ENCODE data around the gene PXMP2. TPM values are rescaled to one million over a fixed set of nuclear protein-coding genes. Genes with fewer than 3 reads are reported as not detected.

The PXMP2 gene
- total RNA-seq, 1 donor from 2014 or later = 15.0 TPM

DNA sequence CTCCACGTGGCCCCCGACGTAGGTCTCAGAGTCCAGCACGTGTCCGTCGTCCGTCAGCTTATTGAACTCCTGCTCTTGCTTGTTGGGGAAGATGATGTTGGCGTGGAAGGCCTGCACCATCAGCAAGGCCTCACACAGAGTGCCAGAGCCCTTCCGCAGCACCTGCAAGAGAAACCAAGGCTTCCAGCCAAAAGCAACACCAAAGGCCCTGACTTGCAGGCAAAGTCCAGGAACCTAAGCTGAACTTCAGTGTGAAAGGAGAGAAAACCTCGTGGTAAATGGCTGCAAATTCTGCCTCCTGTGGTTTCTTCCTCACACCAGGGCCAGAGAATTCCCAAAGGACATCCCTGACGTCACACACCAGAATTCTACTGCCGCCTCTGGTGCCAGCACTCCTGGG, 14.7 kb upstream of the PXMP2 start:
- DNase-seq (ENCODE audit: extremely low spot score in 2 of 2) = no peak
- intact Hi-C loops (cut with DNase I) = no loop called here

DNA sequence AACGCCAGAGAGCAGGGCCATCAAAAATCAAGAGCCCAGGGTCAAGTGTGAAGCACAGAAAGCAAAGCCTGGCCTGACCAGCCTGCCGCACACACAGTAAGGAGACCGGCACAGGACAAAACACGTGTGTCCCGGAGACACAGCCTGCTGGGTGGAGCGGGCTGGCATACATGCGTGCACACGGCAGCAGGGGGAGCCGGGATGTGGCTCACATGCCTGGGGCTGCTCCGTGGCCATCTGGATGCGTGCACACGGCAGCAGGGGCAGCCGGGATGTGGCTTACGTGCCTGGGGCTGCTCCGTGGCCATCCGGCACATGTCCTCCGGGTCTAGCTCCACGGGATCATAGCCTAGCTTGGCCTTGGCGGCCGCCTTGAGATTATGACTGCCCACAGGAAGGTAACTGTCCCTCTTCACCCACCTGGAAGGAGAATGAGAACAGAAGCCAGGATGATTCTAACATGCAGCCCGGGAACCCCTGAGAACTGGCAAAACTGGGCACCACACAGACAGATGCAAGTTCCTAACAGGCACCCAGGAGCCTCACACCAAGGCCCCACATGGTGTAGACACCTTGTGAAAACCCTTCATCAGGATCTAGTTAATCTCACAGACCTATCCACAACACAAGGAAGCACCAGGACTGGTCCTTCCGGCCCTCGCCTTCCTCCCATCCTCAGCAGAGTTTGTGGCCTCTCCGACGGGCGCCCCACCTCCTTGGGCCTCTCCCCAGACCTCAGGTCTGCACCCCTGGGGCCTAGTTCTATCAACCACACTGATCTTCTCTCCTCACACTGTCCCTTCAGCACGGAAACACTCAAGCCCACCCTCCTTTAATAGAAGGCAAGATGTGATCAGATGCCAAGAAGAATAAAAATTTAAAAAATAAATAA, 13.9 kb upstream of the PXMP2 start:
- TF ChIP-seq, protein P1, sequence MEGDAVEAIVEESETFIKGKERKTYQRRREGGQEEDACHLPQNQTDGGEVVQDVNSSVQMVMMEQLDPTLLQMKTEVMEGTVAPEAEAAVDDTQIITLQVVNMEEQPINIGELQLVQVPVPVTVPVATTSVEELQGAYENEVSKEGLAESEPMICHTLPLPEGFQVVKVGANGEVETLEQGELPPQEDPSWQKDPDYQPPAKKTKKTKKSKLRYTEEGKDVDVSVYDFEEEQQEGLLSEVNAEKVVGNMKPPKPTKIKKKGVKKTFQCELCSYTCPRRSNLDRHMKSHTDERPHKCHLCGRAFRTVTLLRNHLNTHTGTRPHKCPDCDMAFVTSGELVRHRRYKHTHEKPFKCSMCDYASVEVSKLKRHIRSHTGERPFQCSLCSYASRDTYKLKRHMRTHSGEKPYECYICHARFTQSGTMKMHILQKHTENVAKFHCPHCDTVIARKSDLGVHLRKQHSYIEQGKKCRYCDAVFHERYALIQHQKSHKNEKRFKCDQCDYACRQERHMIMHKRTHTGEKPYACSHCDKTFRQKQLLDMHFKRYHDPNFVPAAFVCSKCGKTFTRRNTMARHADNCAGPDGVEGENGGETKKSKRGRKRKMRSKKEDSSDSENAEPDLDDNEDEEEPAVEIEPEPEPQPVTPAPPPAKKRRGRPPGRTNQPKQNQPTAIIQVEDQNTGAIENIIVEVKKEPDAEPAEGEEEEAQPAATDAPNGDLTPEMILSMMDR (IDR thresholded peaks at IDR 0.05) = no peak
- TF ChIP-seq POLR2AphosphoS5 (IDR thresholded peaks at IDR 0.05; ENCODE audit: insufficient read depth in 1 of 2, low read depth in 1 of 2) = no peak
- TF ChIP-seq POLR2A (IDR thresholded peaks at IDR 0.05) = no peak
- intact Hi-C loops (cut with DNase I) = no loop called here
- H3K27ac ChIP-seq = no peak overlapping the region

More for the DNA sequence above, 14.7 kb upstream of the PXMP2 start:
- TF ChIP-seq POLR2A (IDR thresholded peaks at IDR 0.05) = no peak
- TF ChIP-seq, protein P1 (IDR thresholded peaks at IDR 0.05) = no peak
- H3K27ac ChIP-seq = no peak overlapping the region
- H3K9me3 ChIP-seq = no peaks in the 10 kb centered on the region
- no peaks in the 10 kb centered on the region for H3K4me1 ChIP-seq
- peaks cover under 1 to 68% of the 10 kb centered on the region in 2 donors for H3K36me3 ChIP-seq
- no peak overlapping the region for H3K4me3 ChIP-seq
- no peaks in the 10 kb centered on the region for H3K27me3 ChIP-seq

DNA sequence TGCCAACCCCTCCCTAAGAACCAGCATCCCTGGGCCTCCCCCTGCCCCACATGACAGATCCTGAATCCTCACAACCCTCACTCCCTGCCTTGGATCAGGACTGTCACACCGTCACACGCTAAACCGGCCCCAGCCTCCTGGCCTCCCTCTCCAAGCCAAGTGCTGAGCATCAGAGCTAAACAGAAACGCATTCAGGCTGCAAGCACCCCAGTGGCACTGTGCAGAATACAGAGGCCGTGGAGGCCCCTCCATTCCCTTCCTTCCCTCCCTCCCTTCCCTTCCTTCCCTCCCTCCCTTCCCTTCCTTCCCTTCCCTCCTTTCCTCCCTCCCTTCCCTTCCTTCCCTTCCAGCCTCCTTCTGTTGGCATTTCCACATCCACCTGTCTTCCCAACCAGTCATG, 12.8 kb upstream of the PXMP2 start:
- Histone ChIP-seq H3K27me3 (no peaks in the 10 kb centered on the region), H3K4me3 (no peak overlapping the region), H3K9me3 (no peaks in the 10 kb centered on the region), H3K36me3 (peaks cover 0 to 60% of the 10 kb centered on the region in 2 donors), H3K4me1 (no peaks in the 10 kb centered on the region), H3K27ac (no peak overlapping the region)
- DNase-seq (ENCODE audit: extremely low spot score in 2 of 2) = no peak
- intact Hi-C loops (cut with DNase I) = no loop called here
- TF ChIP-seq POLR2AphosphoS5 (IDR thresholded peaks at IDR 0.05; ENCODE audit: insufficient read depth in 1 of 2, low read depth in 1 of 2) (no peak), POLR2A (IDR thresholded peaks at IDR 0.05) (no peak)
- TF ChIP-seq, protein P1 (IDR thresholded peaks at IDR 0.05) = no peak

More for the DNA sequence above, 13.9 kb upstream of the PXMP2 start:
- no peaks in the 10 kb centered on the region for H3K9me3 ChIP-seq
- H3K4me1 ChIP-seq = no peaks in the 10 kb centered on the region
- H3K36me3 ChIP-seq = peaks cover 0 to 69% of the 10 kb centered on the region in 2 donors
- DNase-seq (ENCODE audit: extremely low spot score in 2 of 2) = no peak
- H3K27me3 ChIP-seq = no peaks in the 10 kb centered on the region
- H3K4me3 ChIP-seq = no peak overlapping the region

DNA sequence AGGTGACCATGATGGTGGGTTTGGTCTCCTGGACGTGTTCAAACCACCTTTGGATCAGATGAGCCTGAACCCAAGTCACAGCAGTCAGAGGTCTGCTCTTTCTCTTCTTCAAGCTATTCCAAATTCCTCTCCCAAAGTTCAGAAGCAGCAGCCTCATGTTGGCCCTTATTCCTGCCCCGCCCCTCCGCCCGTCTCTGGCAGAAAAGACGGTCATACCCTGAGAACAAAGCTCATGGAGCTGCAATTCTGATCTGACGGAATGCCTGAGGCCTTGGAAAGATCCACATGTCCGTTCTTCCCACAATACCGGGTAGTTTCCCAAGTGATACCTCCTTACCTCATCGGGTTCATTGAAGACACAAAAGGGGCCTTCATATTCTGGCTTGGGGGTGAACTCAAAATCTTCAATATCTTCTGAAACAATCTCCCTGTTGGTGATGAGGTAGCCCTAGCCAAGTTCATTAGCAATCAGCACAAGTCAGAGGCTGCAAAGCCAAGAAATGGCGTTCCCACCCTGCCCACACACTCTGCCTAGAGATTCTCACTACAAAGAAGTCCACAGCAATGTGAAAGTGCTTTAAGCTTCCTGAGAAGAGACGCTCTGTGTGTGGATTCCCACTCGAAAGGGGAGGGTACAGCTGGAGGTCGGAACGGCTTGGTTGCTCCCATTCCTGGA, 11.5 kb upstream of the PXMP2 start:
- no peaks in the 10 kb centered on the region for H3K9me3 ChIP-seq
- H3K36me3 ChIP-seq = peaks cover 0 to 59% of the 10 kb centered on the region in 2 donors
- intact Hi-C loops (cut with DNase I) = no loop called here
- no peak overlapping the region for H3K4me3 ChIP-seq
- no peaks in the 10 kb centered on the region for H3K4me1 ChIP-seq
- no peak for DNase-seq (ENCODE audit: extremely low spot score in 2 of 2)
- H3K27ac ChIP-seq = no peak overlapping the region
- TF ChIP-seq POLR2A (IDR thresholded peaks at IDR 0.05) = no peak
- TF ChIP-seq, protein P1 (IDR thresholded peaks at IDR 0.05) = no peak
- no peak for TF ChIP-seq POLR2AphosphoS5 (IDR thresholded peaks at IDR 0.05; ENCODE audit: insufficient read depth in 1 of 2, low read depth in 1 of 2)
- no peaks in the 10 kb centered on the region for H3K27me3 ChIP-seq
